ENCODE results near the gene SMPD2. TPM values are rescaled to one million over a fixed set of nuclear protein-coding genes. Genes with fewer than 3 reads are reported as not detected.
A peak's percentile ranks its signal among the peaks of the same experiment; 100 is the strongest.

Gene SMPD2
- total RNA-seq, 1 experiment from 2014 or later, result 14.7 TPM

DNA sequence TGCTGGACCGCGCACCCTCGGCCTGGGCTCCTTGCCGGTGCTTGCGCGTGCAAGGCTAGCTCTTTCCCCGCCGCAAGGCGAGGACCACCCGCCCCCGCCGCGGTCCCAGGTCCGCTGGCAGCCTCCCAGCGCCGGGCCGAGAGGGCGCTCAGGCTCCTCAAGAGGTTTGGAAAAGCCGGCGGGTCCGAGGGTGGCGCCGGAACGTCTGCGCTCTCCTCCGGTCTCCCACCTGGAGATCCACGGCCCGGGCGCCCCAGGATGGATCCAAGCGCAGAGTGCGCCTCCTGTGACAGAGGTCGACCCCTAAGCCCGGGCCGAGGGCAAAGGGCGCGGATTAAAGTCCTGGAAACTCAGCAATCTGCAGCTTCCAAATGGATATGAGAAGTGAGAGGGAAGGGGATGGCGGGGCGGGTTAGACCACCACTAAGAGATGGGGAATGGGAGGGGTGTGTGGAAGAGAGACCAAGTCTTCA is 15.6 kb downstream of the SMPD2 start:
- Histone ChIP-seq H3K9me2 (ENCODE audit: insufficient read depth) (no peaks in the 10 kb centered on the region), H3K4me1 (ENCODE audit: control insufficient read depth in 1 of 2, insufficient read depth in 2 of 2, low read length in 2 of 2) (peaks cover 4 to 43% of the 10 kb centered on the region in 2 experiments; a peak in 3 of 4 replicates), H3K27me3 (ENCODE audit: insufficient read depth, low read length) (no peaks in the 10 kb centered on the region), H2AFZ (ENCODE audit: low read depth, low read length, poor library complexity, severe bottlenecking) (peak overlapping the region; percentile 32), H3K4me2 (ENCODE audit: low read length) (peak overlapping the region; percentile 93), H3K9ac (ENCODE audit: low read length) (peak overlapping the region; percentile 61), H3K27ac (ENCODE audit: low read depth, low read length) (peak overlapping the region; percentile 77), H3K79me2 (ENCODE audit: insufficient read depth, low read length) (no peaks in the 10 kb centered on the region), H3K9me3 (ENCODE audit: control insufficient read depth in 1 of 2, insufficient read depth in 1 of 2, low read depth in 1 of 2, low read length in 2 of 2) (no peaks in the 10 kb centered on the region), H4K20me1 (ENCODE audit: insufficient read depth) (no peaks in the 10 kb centered on the region), H3K4me3 (replicated peaks in 1 of 2; ENCODE audit: low read depth in 1 of 2, low read length in 2 of 2) (peak overlapping the region; percentile 82 to 85), H3K36me3 (ENCODE audit: control insufficient read depth in 1 of 2, insufficient read depth in 2 of 2, low read length in 2 of 2) (peaks cover 0 to 5% of the 10 kb centered on the region in 2 experiments; a peak in 1 of 4 replicates)
- POLR2A ChIA-PET, result interaction anchor here (1.2 to 1.4 kb wide), 2 partner anchors 14 to 16 kb away, joined by 3 to 5 read pairs; partner anchors contain the start of genes PPIL6 and SMPD2
- DNase-seq (ENCODE audit: low read depth, low spot score) (no peak), ATAC-seq (peak; percentile 52)
- intact Hi-C loops (cut with micrococcal nuclease), result no loop called here
- TF ChIP-seq ZFX (IDR thresholded peaks at IDR 0.05), result peak; percentile 8; the same call in 1 of the 2 replicates
- no peak for TF ChIP-seq ZNF274 (IDR thresholded peaks at IDR 0.05; ENCODE audit: low read depth, low read length)
- no peak for TF ChIP-seq JUND (IDR thresholded peaks at IDR 0.05)
- peak; percentile 78 for TF ChIP-seq EGR1 (IDR thresholded peaks at IDR 0.05; ENCODE audit: low read depth)
- TF ChIP-seq EZH2 (IDR thresholded peaks at IDR 0.05), result no peak
- no TSS peak for BruUV-seq (replicated peaks)
- RAD21 ChIA-PET (ENCODE audit: low non-redundant PET in 1 of 2, low total read pairs in 2 of 2, uncharacterized antibody in 2 of 2, unreplicated experiment in 2 of 2), result no interaction called here
- CTCF ChIA-PET, result interaction anchor here (1.2 kb wide), 1 partner anchor 15 kb away, joined by 3 read pairs; the partner anchor contains the start of genes PPIL6 and SMPD2

DNA sequence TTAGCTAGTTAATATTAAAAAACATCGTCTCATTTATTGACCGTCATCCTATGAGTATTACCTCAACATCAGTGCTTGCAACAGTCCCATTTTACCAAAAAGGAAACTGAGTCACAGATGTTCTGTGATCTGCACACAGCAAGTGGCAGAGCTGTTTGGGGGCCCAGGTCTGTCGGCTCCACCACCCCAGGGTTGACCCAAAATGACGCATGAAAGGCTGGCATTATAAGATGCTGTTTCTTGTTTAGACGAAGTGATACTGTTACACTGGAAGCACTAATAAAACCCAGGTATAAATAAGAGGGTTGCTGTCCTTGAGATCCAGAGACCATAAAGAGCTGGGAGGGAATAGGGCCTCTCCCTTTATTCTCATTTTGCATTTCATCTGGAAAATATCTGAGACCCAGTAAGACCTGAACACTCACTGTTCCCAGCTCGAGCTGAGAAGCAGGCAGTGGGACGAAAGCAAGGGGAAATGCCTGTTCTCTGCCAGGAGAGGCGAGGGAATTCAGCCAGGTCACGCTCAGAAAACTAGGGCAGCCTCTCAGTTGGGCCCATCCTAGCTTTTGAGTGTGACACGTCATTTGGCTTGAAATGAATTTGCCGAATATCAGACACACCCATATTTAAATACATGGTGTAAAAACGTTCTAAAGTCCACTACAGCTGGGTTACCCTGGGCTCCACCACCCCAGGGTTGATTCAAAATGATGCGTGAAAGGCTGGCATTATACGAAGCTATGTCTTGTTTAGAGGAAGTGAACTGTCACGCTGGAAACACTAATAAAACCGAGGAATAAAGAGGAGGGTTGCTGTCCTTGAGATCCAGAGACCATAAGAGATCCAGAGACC is 16.4 kb downstream of the SMPD2 start:
- no peak overlapping the region for H3K9ac ChIP-seq (ENCODE audit: low read length)
- no peak overlapping the region for H2AFZ ChIP-seq (ENCODE audit: low read depth, low read length, poor library complexity, severe bottlenecking)
- ATAC-seq, result no peak
- H3K9me3 ChIP-seq (ENCODE audit: control insufficient read depth in 1 of 2, insufficient read depth in 1 of 2, low read depth in 1 of 2, low read length in 2 of 2), result no peaks in the 10 kb centered on the region
- BruUV-seq (replicated peaks), result no TSS peak
- ChIA-PET RAD21 (ENCODE audit: low non-redundant PET in 1 of 2, low total read pairs in 2 of 2, uncharacterized antibody in 2 of 2, unreplicated experiment in 2 of 2) (no interaction called here), POLR2A (no interaction called here), CTCF (interaction anchor here (1.2 kb wide), 1 partner anchor 16 kb away, joined by 3 read pairs; the partner anchor contains the start of genes PPIL6 and SMPD2)
- no peaks in the 10 kb centered on the region for H3K9me2 ChIP-seq (ENCODE audit: insufficient read depth)
- no peak for DNase-seq (ENCODE audit: low read depth, low spot score)
- H3K27me3 ChIP-seq (ENCODE audit: insufficient read depth, low read length), result no peaks in the 10 kb centered on the region
- H3K4me1 ChIP-seq (ENCODE audit: control insufficient read depth in 1 of 2, insufficient read depth in 2 of 2, low read length in 2 of 2), result peaks cover 4 to 43% of the 10 kb centered on the region in 2 experiments; a peak in 3 of 4 replicates
- H3K4me3 ChIP-seq (replicated peaks in 1 of 2; ENCODE audit: low read depth in 1 of 2, low read length in 2 of 2), result peak overlapping the region; percentile 82 to 85; a peak in 3 of 4 replicates
- no peaks in the 10 kb centered on the region for H3K79me2 ChIP-seq (ENCODE audit: insufficient read depth, low read length)
- H3K27ac ChIP-seq (ENCODE audit: low read depth, low read length), result no peak overlapping the region
- H4K20me1 ChIP-seq (ENCODE audit: insufficient read depth), result no peaks in the 10 kb centered on the region
- H3K36me3 ChIP-seq (ENCODE audit: control insufficient read depth in 1 of 2, insufficient read depth in 2 of 2, low read length in 2 of 2), result peaks cover 0 to 2% of the 10 kb centered on the region in 2 experiments; a peak in 1 of 4 replicates
- peak overlapping the region; percentile 93 for H3K4me2 ChIP-seq (ENCODE audit: low read length)
- intact Hi-C loops (cut with micrococcal nuclease), result no loop called here
- TF ChIP-seq, protein P1, sequence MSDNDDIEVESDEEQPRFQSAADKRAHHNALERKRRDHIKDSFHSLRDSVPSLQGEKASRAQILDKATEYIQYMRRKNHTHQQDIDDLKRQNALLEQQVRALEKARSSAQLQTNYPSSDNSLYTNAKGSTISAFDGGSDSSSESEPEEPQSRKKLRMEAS (IDR thresholded peaks at IDR 0.05), result no peak
- no peak for TF ChIP-seq ZFX (IDR thresholded peaks at IDR 0.05)
- TF ChIP-seq SIN3A (IDR thresholded peaks at IDR 0.05; ENCODE audit: low read depth), result no peak
- TF ChIP-seq, protein P2, sequence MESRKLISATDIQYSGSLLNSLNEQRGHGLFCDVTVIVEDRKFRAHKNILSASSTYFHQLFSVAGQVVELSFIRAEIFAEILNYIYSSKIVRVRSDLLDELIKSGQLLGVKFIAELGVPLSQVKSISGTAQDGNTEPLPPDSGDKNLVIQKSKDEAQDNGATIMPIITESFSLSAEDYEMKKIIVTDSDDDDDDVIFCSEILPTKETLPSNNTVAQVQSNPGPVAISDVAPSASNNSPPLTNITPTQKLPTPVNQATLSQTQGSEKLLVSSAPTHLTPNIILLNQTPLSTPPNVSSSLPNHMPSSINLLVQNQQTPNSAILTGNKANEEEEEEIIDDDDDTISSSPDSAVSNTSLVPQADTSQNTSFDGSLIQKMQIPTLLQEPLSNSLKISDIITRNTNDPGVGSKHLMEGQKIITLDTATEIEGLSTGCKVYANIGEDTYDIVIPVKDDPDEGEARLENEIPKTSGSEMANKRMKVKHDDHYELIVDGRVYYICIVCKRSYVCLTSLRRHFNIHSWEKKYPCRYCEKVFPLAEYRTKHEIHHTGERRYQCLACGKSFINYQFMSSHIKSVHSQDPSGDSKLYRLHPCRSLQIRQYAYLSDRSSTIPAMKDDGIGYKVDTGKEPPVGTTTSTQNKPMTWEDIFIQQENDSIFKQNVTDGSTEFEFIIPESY (IDR thresholded peaks at IDR 0.05; ENCODE audit: extremely low read depth, insufficient replicate concordance, low read length), result no peak
- TF ChIP-seq YY1 (IDR thresholded peaks at IDR 0.05; ENCODE audit: extremely low read depth, insufficient replicate concordance, low read depth, low read length), result no peak
- TF ChIP-seq SRF (IDR thresholded peaks at IDR 0.05; ENCODE audit: low read depth), result no peak
- no peak for TF ChIP-seq EGR1 (IDR thresholded peaks at IDR 0.05; ENCODE audit: low read depth)
- TF ChIP-seq FOSL1 (IDR thresholded peaks at IDR 0.05; ENCODE audit: low read depth), result no peak
- no peak for TF ChIP-seq CEBPB (IDR thresholded peaks at IDR 0.05; ENCODE audit: low read depth)
- TF ChIP-seq, protein P3, sequence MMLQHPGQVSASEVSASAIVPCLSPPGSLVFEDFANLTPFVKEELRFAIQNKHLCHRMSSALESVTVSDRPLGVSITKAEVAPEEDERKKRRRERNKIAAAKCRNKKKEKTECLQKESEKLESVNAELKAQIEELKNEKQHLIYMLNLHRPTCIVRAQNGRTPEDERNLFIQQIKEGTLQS (IDR thresholded peaks at IDR 0.05), result no peak
- no peak for TF ChIP-seq CBX3 (IDR thresholded peaks at IDR 0.05; ENCODE audit: low read depth)
- TF ChIP-seq TCF7L2 (IDR thresholded peaks at IDR 0.05; ENCODE audit: borderline replicate concordance, extremely low read depth, insufficient read depth, insufficient read length), result no peak
- no peak for TF ChIP-seq EZH2phosphoT487 (IDR thresholded peaks at IDR 0.05; ENCODE audit: borderline replicate concordance)
- no peak for TF ChIP-seq POLR2AphosphoS5 (IDR thresholded peaks at IDR 0.05; ENCODE audit: low read depth, low read length)

Data from HCT116 (cell line).